HL-60 (cell line): ENCODE measurements around the gene UFC1.

ENCODE experiments used
- DNase-seq, 2 experiments: peaks; one replicate each; pipeline ENCODE4 v3.0.0-alpha.2; 2010 to 2020; ENCODE audit warnings: low read depth in 1 of 2, low spot score in 1 of 2
- H3K27ac ChIP-seq: fragments of 250-450 bp; sonication (Bioruptor Pico); replicated peaks from 2 replicates; pipeline ENCODE4 v1.5.1; 2020; ENCODE audit warnings: mild to moderate bottlenecking, moderate library complexity
- H3K27me3 ChIP-seq: fragments of 250-450 bp; sonication (Bioruptor Pico); 2 replicates; pipeline ENCODE4 v1.5.1; 2021; ENCODE audit warnings: mild to moderate bottlenecking, moderate library complexity; ENCODE audit not compliant: insufficient read depth, poor library complexity, severe bottlenecking
- H3K4me3 ChIP-seq: replicated peaks from 2 replicates; pipeline ENCODE4 v1.5.1; 2011; ENCODE audit warnings: mild to moderate bottlenecking, control low read depth, low read length; ENCODE audit not compliant: insufficient read depth
- CTCF ChIP-seq: IDR thresholded peaks from one replicate; pipeline ENCODE4 v1.5.1; 2011; ENCODE audit warnings: low read length, control low read depth, inconsistent platforms; ENCODE audit not compliant: insufficient read depth
- GABPA ChIP-seq: IDR thresholded peaks from 2 replicates; pipeline ENCODE4 v1.6.1; 2012; ENCODE audit warnings: low read depth
- POLR2AphosphoS5 ChIP-seq: IDR thresholded peaks from 2 replicates; pipeline ENCODE4 v1.6.1; 2012; ENCODE audit warnings: low read depth
- REST ChIP-seq: IDR thresholded peaks from 2 replicates; pipeline ENCODE4 v1.6.1; 2012; ENCODE audit warnings: low read depth; ENCODE audit not compliant: insufficient replicate concordance
- SPI1 ChIP-seq: IDR thresholded peaks from 2 replicates; pipeline ENCODE4 v1.6.1; 2012; ENCODE audit warnings: low read depth, mild to moderate bottlenecking, borderline replicate concordance

Gene UFC1

GRCh38 chr1:161200421-161200991 lies 46.7 kb downstream of the UFC1 start:
- TF ChIP-seq SPI1 (no peak), POLR2AphosphoS5 (no peak)
- DNase-seq, result no peak
- Histone ChIP-seq H3K27ac (peak overlapping the region; percentile 95), H3K4me3 (no peak overlapping the region), H3K27me3 (no peaks in the 10 kb centered on the region)

- Histone ChIP-seq H3K4me3 (peak overlapping the region; percentile 37), H3K27me3 (no peaks in the 10 kb centered on the region), H3K27ac (peak overlapping the region; percentile 95)
- peak; percentile 57 to 82 for DNase-seq
- no peak for TF ChIP-seq POLR2AphosphoS5
- peak; percentile 68; the same call in 1 of the 2 replicates for TF ChIP-seq SPI1
Observed at GRCh38 chr1:161200992-161201835, 47.4 kb downstream of the UFC1 start.

DNA sequence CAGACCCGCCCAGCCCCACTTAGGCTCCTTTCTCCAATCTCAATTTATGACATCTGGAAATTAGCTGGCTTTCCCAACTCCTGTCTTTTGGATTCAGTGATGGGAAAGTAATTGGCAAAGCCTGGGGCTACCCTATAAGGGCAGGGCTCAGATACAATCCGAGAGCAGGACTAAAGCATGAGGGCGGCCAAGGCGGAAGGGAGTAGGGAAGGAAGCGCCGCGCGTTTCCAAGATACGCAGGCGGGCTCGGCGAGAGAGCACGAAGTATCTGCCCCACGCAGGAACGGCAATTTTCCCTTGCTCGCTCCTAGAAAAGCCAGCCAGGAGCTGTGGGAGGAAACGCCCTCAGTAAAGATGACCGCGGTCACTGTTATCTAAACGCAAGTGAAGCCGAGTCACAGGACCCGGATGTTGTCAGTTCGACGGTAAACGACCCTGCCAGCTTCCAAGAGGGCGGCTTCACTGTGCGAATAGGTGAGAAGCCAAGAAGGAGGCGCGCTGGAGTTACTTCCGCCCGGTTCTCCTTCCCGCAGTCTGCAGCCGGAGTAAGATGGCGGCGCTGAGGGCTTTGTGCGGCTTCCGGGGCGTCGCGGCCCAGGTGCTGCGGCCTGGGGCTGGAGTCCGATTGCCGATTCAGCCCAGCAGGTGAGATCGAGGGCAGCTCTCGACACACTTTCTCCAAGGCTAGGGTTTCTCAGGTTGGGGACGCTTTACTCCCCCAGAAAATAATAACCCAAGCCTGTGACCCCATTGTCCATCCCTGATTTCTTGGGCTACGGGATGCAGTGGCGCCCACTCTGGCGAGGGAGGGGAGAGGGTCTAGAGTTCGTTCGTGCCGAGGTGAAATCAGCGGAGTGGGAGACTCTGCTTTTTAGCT lies 48.3 kb downstream of the UFC1 start, which contains the start of gene NDUFS2:
NDUFS2 (plus strand) TSS at position 532 of the 877 bp plus-strand sequence; CDS start at position 551, 19 bp downstream.
- H3K27me3 ChIP-seq, result no peaks in the 10 kb centered on the region
- peak within 1 kb of the TSS; percentile 95 for H3K27ac ChIP-seq
- peak; percentile 95 to 99 for DNase-seq
- TF ChIP-seq GABPA (peak; percentile 82), REST (peak; percentile 75), CTCF (no peak), SPI1 (peak; percentile 44; the same call in 1 of the 2 replicates), POLR2AphosphoS5 (peak; percentile 87)
- H3K4me3 ChIP-seq, result peak within 1 kb of the TSS; percentile 67

GRCh38 chr1:161206411-161207140 lies 52.8 kb downstream of the UFC1 start:
- H3K27me3 ChIP-seq, result no peaks in the 10 kb centered on the region
- no peak overlapping the region for H3K27ac ChIP-seq
- no peak for DNase-seq
- no peak overlapping the region for H3K4me3 ChIP-seq
- TF ChIP-seq SPI1 (no peak), POLR2AphosphoS5 (no peak), REST (no peak), GABPA (no peak), CTCF (no peak)
